Upper lobe of left lung (tissue), 4 donors: ENCODE results near the gene FOXA1.

ENCODE experiments used
- CTCF ChIP-seq, 6 experiments: fragments of 450-650 bp in 4 of 6; fragments of 200-600 bp in 2 of 6; sonication (generic) in 2 of 6; IDR thresholded peaks; one replicate each; pipeline ENCODE4 v1.5.1; 2016 to 2019; ENCODE audit warnings: antibody characterized with exemption in 6 of 6
- EP300 ChIP-seq, 4 donors: sonication (generic); formaldehyde crosslinking; IDR thresholded peaks; one replicate each; pipeline ENCODE4 v1.5.1; 2017; ENCODE audit warnings: antibody characterized with exemption in 4 of 4, control low read depth in 2 of 4
- POLR2AphosphoS5 ChIP-seq, 2 donors: sonication (generic); formaldehyde crosslinking; IDR thresholded peaks; one replicate each; pipeline ENCODE4 v1.5.1; 2017; ENCODE audit warnings: antibody characterized with exemption in 2 of 2

GRCh38 chr14:37618498-37619028 lies 23.5 kb upstream of the FOXA1 start:
- TF ChIP-seq CTCF (IDR thresholded peaks at IDR 0.05) (no peak), EP300 (IDR thresholded peaks at IDR 0.05) (no peak), POLR2AphosphoS5 (IDR thresholded peaks at IDR 0.05) (no peak)
